GM10266 (cell line): ENCODE data around the gene HSF5.
"Not testable (repeated sequence)": the region's sequence is repeated elsewhere in the genome, so short reads cannot be mapped to it uniquely, and the experiment has no call there.

Source experiments
- DNase-seq: peaks from one replicate; pipeline ENCODE4 v3.0.0; 2012; ENCODE audit errors: extremely low spot score
- TF ChIP-seq, protein P1 (sequence below): IDR thresholded peaks from 2 replicates; pipeline ENCODE4 v1.5.1; 2012; ENCODE audit warnings: mild to moderate bottlenecking, low read depth; ENCODE audit not compliant: control insufficient read depth, insufficient read depth; ENCODE audit errors: missing control alignments

HSF5 gene

DNA sequence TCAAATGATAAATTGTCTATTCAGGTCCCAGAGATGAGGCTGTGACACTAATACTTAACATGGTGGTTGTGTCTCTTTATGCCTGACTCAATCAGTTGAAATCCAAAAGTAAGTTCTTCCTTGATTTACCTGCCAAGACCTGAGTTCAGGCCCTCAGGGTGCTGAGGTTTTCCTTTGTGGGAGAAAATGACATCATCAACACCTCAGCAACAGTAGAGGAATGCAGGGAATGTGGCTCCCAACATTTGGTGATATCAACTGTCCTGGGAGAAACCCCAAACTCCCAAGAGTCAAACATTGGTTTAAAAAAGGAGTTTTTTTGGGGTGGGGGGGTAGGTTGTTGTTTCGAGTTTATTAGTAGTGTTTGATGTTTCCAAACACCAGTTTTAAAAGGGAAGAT lies 85.5 kb downstream of the HSF5 start:
- no peak for DNase-seq
- TF ChIP-seq, protein P1, sequence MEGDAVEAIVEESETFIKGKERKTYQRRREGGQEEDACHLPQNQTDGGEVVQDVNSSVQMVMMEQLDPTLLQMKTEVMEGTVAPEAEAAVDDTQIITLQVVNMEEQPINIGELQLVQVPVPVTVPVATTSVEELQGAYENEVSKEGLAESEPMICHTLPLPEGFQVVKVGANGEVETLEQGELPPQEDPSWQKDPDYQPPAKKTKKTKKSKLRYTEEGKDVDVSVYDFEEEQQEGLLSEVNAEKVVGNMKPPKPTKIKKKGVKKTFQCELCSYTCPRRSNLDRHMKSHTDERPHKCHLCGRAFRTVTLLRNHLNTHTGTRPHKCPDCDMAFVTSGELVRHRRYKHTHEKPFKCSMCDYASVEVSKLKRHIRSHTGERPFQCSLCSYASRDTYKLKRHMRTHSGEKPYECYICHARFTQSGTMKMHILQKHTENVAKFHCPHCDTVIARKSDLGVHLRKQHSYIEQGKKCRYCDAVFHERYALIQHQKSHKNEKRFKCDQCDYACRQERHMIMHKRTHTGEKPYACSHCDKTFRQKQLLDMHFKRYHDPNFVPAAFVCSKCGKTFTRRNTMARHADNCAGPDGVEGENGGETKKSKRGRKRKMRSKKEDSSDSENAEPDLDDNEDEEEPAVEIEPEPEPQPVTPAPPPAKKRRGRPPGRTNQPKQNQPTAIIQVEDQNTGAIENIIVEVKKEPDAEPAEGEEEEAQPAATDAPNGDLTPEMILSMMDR = no peak

DNA sequence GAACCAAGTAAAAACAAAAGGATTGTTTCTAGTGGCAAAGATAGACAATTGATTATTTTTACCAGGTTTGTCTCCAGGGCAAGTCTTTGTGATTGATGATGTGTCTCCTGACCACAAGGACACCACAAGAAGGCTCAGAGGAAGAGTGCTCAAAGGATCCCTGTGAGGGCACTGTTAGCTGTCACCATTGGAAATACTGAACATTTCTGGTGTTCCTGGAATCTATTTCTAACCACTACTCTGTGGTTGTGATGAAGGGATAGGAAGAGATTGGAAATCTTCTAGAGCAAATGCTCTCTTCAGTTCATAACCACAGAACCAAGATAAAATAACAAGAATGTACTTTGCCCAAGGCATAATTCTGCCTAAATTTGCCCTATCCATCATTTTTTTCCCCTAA lies 86.2 kb downstream of the HSF5 start:
- no peak for DNase-seq
- TF ChIP-seq, protein P1 = no peak

DNA sequence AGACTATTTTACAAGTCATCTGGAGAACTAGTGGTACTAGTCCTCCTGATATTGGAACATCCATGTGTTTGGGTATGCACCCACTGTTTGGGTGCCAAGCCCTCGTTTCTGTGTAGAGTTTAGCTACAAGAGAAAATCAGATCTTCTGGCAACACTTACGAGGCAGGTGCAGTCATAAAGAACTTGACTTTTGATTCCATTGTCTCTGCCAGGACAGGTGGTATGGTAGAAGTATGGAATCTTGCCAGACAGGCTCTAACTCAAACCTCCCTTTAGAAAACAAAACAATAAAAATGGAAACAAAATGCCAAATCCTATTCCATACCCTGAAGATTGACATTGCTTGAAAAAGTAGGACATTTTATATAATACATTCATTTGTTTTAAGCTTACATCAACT lies 86.9 kb downstream of the HSF5 start:
- TF ChIP-seq, protein P1 = no peak
- no peak for DNase-seq

DNA sequence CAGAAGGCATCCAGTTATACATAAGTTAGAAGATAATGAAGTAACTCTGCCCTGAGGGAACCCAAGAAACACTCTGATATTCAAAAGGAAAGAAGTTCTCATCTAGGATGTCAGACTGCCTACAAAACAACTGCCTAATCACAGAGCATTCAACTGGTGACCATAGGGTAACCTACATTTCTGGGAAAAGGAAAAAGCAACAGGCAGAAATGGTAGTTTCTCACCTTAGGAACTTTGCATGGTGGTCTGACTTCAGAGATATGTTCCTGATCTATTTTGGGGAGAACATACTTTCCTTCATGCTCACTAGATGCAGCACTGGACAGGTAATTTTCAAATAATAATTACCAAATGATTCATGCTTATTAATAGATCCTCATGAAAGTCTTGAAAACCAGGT lies 87.4 kb downstream of the HSF5 start:
- TF ChIP-seq, protein P1 = no peak

DNA sequence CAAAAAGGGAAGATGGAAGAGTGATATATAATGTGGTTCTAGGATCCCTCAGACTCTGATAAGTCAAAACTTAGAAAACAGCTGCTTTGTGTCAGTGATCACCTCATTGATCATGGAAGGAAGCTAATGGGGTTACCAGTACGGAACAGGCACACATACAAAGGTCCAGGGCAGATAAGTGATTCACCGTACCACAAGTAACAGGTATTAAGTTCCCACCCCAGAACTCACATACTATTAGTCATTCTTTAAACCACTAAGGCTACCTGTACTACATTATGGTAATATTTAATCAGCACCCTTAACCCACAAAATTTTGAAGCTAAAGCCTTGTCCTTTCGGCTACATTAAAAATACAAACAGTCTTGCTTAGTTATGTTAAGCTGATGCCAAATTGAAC lies 88.2 kb downstream of the HSF5 start:
- DNase-seq = no peak
- TF ChIP-seq, protein P1 = no peak

More for the DNA sequence above, 87.4 kb downstream of the HSF5 start:
- DNase-seq = no peak

DNA sequence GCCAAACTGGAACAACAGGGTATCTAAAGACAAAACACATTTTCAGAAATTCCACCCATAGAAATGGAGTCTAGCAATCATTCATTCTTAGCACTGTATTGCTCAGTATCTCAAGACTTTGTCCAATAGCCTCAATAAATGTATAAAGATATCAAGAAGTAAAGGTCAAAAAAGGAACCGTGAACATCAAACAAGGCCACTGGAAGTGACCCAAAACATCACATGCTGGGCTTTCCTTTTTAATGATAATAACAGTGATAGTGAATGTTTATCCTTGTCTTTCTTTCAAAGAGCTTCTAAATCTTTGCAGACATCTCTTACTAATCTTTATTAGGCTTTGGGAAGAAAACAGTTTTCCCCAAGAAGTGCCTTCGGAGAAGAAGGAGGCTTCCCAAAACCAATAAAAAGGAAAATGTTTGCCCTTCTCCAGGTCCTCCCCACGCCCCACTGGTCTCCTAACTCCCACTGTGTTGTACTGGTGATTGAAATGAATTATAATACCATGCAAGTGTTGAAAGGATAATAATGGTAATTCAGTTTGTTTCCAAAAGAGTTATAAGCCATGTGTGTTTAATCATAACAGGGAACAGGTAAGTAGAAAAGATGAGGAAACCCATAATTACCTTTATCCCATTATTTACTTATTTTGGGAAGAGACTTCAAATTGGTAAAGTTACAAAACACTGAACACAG lies 89.5 kb downstream of the HSF5 start:
- TF ChIP-seq, protein P1 = no peak
- DNase-seq = no peak

DNA sequence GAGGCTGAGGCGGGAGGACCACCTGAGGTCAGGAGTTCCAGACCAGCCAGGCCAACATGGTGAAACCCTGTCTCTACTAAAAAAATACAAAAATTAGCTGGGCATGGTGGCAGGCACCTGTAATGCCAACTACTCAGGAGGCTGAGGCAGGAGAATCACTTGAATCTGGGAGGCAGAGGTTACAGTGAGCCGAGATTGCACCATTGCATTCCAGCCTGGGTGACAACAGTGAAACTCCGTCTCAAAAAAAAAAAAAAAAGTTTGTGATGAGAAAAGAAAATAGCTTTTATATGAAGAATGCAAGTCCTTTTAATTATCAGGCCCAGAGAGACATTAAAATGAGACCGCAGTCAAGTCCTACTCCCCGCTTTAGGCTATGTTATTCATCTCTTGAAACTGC lies 90.8 kb downstream of the HSF5 start:
- DNase-seq = not testable (repeated sequence)

DNA sequence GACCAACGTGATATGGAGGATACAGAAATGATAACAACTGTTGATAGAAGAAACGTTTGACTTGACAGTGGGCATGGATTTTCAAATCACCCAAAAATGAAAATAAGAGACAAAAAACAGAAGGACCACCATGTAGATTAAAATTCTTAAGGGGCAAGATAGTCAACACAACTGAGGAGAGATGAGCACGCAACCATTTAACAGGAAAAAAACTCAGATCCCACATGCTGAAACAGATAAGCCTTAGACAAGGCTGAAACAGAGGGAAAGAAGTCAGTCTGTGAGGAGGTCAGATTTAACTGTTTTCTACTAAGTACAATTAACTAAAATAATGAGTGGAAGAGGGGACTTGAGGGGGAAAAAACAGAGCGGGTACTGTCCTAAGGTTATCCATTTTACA lies 92.0 kb downstream of the HSF5 start:
- TF ChIP-seq, protein P1 = no peak
- no peak for DNase-seq
